NCI-H2196 (cell line): ENCODE measurements around the gene C18orf32.
"Not testable (repeated sequence)": the region's sequence is repeated elsewhere in the genome, so short reads cannot be mapped to it uniquely, and the experiment has no call there.

Experiments used
- DNase-seq: peaks from one replicate; lab custom pipeline; 2025; ENCODE audit not compliant: unreplicated experiment; lab: John Stamatoyannopoulos, UW

Gene C18orf32

GRCh38 chr18:49472459-49472858, 14.6 kb downstream of the C18orf32 start:
- no peak for DNase-seq

GRCh38 chr18:49471532-49471931, 15.5 kb downstream of the C18orf32 start:
- no peak for DNase-seq

- DNase-seq: no peak
Observed at GRCh38 chr18:49467599-49467998, 19.4 kb downstream of the C18orf32 start.

- no peak for DNase-seq
Observed at GRCh38 chr18:49467019-49467563, 19.9 kb downstream of the C18orf32 start.

GRCh38 chr18:49464718-49465598, 22.1 kb downstream of the C18orf32 start:
- no peak for DNase-seq

GRCh38 chr18:49461602-49461977, 25.4 kb downstream of the C18orf32 start:
- no peak for DNase-seq

- no peak for DNase-seq
Observed at GRCh38 chr18:49460976-49461601, 25.9 kb downstream of the C18orf32 start.

GRCh38 chr18:49459404-49460171, 27.4 kb downstream of the C18orf32 start:
- DNase-seq: no peak

GRCh38 chr18:49457616-49458015, 29.4 kb downstream of the C18orf32 start:
- DNase-seq: no peak

GRCh38 chr18:49456794-49457193, 30.2 kb downstream of the C18orf32 start:
- DNase-seq: peak; percentile 3

GRCh38 chr18:49452534-49452933, 34.5 kb downstream of the C18orf32 start:
- not testable (repeated sequence) for DNase-seq

GRCh38 chr18:49447810-49448745, 39.0 kb downstream of the C18orf32 start:
- peak; percentile 49 for DNase-seq

- DNase-seq: no peak
Observed at GRCh38 chr18:49446481-49446880, 40.6 kb downstream of the C18orf32 start.

GRCh38 chr18:49444581-49444980, 42.5 kb downstream of the C18orf32 start:
- DNase-seq: no peak

GRCh38 chr18:49443837-49444236, 43.2 kb downstream of the C18orf32 start:
- no peak for DNase-seq

GRCh38 chr18:49441338-49441938, 45.6 kb downstream of the C18orf32 start:
- DNase-seq: no peak

GRCh38 chr18:49435170-49435569, 51.9 kb downstream of the C18orf32 start:
- no peak for DNase-seq

GRCh38 chr18:49432602-49433001, 54.4 kb downstream of the C18orf32 start:
- no peak for DNase-seq

GRCh38 chr18:49431165-49431962, 55.7 kb downstream of the C18orf32 start:
- no peak for DNase-seq
